A549 (cell line): ENCODE results near the gene CLEC1B. TPM values are rescaled to one million over a fixed set of nuclear protein-coding genes. Genes with fewer than 3 reads are reported as not detected.

Experiments
- ATAC-seq, 2 experiments: fragments of 200-7000 bp in 1 of 2; fragments of >200 bp in 1 of 2; cut with Nextera tagmentation in 1 of 2; cut with Tn5 transposase in 1 of 2; 3 replicates each; pipeline versions ENCODE4 v1.8.0 to v1.9.1; 2018 to 2020; ENCODE audit warnings: mild to moderate bottlenecking in 1 of 2, moderate library complexity in 1 of 2
- CTCF ChIA-PET: fragments of 300-600 bp; sonication (Branson Sonifier 250); formaldehyde crosslinking; extraction: SDS; loops from one replicate; lab custom pipeline; 2021; ENCODE audit warnings: antibody characterized with exemption, inconsistent platforms; lab: Yijun Ruan, JAX
- POLR2A ChIA-PET: fragments of 350-600 bp; formaldehyde crosslinking; extraction: SDS; loops from one replicate; lab custom pipeline; 2021; ENCODE audit warnings: antibody characterized with exemption, inconsistent platforms; lab: Yijun Ruan, JAX
- DNase-seq, 2 experiments: peaks; one replicate each; pipeline versions ENCODE4 v3.0.0 to v3.0.0-alpha.2; 2011 to 2016; ENCODE audit warnings: low read depth in 1 of 2, low spot score in 1 of 2
- FAIRE-seq: peaks from 2 replicates; lab custom pipeline; 2011; peaks lifted over from hg19 to GRCh38; lab: Jason Lieb, UNC
- H3K27ac ChIP-seq, 2 experiments: fragments of >200 bp; sonication (Bioruptor Twin); formaldehyde crosslinking; 3 replicates each; pipeline ENCODE4 v1.5.1; 2016 to 2017
- H3K4me1 ChIP-seq: fragments of >200 bp; sonication (Bioruptor Twin); formaldehyde crosslinking; 3 replicates; pipeline ENCODE4 v1.6.1; 2016
- H3K4me2 ChIP-seq: fragments of >200 bp; sonication (Bioruptor Twin); formaldehyde crosslinking; 3 replicates; pipeline ENCODE4 v1.6.1; 2016
- H3K4me3 ChIP-seq: fragments of >200 bp; sonication (Bioruptor Twin); formaldehyde crosslinking; 3 replicates; pipeline ENCODE4 v1.5.1; 2016
- H3K9me3 ChIP-seq: fragments of >200 bp; sonication (Bioruptor Twin); formaldehyde crosslinking; 3 replicates; pipeline ENCODE4 v1.6.1; 2016
- CHD2 ChIP-seq: fragments of 150-350 bp; IDR thresholded peaks from 2 replicates; pipeline ENCODE4 v1.6.1; 2014; ENCODE audit warnings: low read length; ENCODE audit not compliant: partially characterized antibody
- FOSL2 ChIP-seq, 2 experiments: fragments of 450-650 bp in 1 of 2; fragments of >200 bp in 1 of 2; sonication (Bioruptor Twin) in 1 of 2; formaldehyde crosslinking; IDR thresholded peaks; 2 replicates each; pipeline versions ENCODE4 v1.5.0 to v1.6.1; 2016 to 2020; ENCODE audit warnings: mild to moderate bottlenecking in 1 of 2, moderate library complexity in 1 of 2
- FOXS1 ChIP-seq: fragments of 250-450 bp; sonication (Bioruptor Pico); IDR thresholded peaks from 2 replicates; pipeline ENCODE4 v1.5.0; 2020; ENCODE audit warnings: mild to moderate bottlenecking, moderate library complexity
- GATA3 ChIP-seq: IDR thresholded peaks from 2 replicates; pipeline ENCODE4 v1.6.1; 2012; ENCODE audit warnings: borderline replicate concordance
- HDAC2 ChIP-seq: fragments of 200-600 bp; sonication (generic); IDR thresholded peaks from 2 replicates; pipeline ENCODE4 v1.6.1; 2016
- JUN ChIP-seq, 2 experiments: fragments of >200 bp; sonication (Bioruptor Twin); formaldehyde crosslinking; IDR thresholded peaks; 2 replicates in 1 of 2; 3 replicates in 1 of 2; pipeline ENCODE4 v1.6.1; 2016 to 2017
- KDM5A ChIP-seq: fragments of 200-600 bp; sonication (generic); IDR thresholded peaks from 2 replicates; pipeline ENCODE4 v1.6.1; 2016; ENCODE audit warnings: antibody characterized with exemption, mild to moderate bottlenecking
- MAFK ChIP-seq: fragments of 450-650 bp; IDR thresholded peaks from 2 replicates; pipeline ENCODE4 v1.6.1; 2014; ENCODE audit not compliant: partially characterized antibody
- NFE2L2 ChIP-seq: fragments of 150-350 bp; conservative IDR thresholded peaks from 2 replicates; pipeline ENCODE4 v1.6.1; 2014; ENCODE audit warnings: low read length
- RAD21 ChIP-seq, 2 experiments: fragments of >200 bp in 1 of 2; sonication (Bioruptor Twin) in 1 of 2; formaldehyde crosslinking in 1 of 2; IDR thresholded peaks in 1 of 2; conservative IDR thresholded peaks in 1 of 2; 2 replicates in 1 of 2; 3 replicates in 1 of 2; pipeline ENCODE4 v1.6.1; 2012 to 2018; ENCODE audit warnings: inconsistent platforms in 1 of 2
- RARB ChIP-seq: fragments of 250-450 bp; sonication (Bioruptor Pico); IDR thresholded peaks from 2 replicates; pipeline ENCODE4 v1.8.0; 2021; ENCODE audit warnings: mild to moderate bottlenecking, moderate library complexity
- SMC3 ChIP-seq: fragments of >200 bp; sonication (Bioruptor Twin); formaldehyde crosslinking; IDR thresholded peaks from 3 replicates; pipeline ENCODE4 v1.6.1; 2018; ENCODE audit warnings: inconsistent platforms
- TFCP2L1 ChIP-seq: fragments of 250-450 bp; sonication (Bioruptor Pico); IDR thresholded peaks from 2 replicates; pipeline ENCODE4 v1.5.0; 2021; ENCODE audit warnings: mild to moderate bottlenecking
- TP53 ChIP-seq: fragments of 250-450 bp; sonication (Bioruptor Pico); IDR thresholded peaks from 2 replicates; pipeline ENCODE4 v1.5.0; 2021; ENCODE audit warnings: mild to moderate bottlenecking, moderate library complexity
- ZNF302 ChIP-seq: fragments of 250-450 bp; sonication (Bioruptor Pico); IDR thresholded peaks from 2 replicates; pipeline ENCODE4 v1.9.0; 2021; ENCODE audit warnings: inconsistent platforms, mild to moderate bottlenecking, moderate library complexity
- WGBS: methylation state at CpG from one replicate; pipeline ENCODE4 v1.1.6; 2017; ENCODE audit errors: missing lambda C conversion rate; 5-methylcytosine and 5-hydroxymethylcytosine counted together
- polyA plus RNA-seq, 4 experiments: library from polyadenylated mRNA; depleted of rRNA in 3 of 4; stranded (reverse); fragments of >200 nt; fragmentation: RNase III in 1 of 4; extraction: RNeasy Plus Mini Kit Qiagen cat#74134 plus additional on column Dnase treatment in 1 of 4; gene quantifications; 2 replicates in 3 of 4; 3 replicates in 1 of 4; pipeline ENCODE4 v1.2.3, GENCODE V29; 2011 to 2017
- TF ChIP-seq, protein P1 (sequence below): IDR thresholded peaks from 2 replicates; pipeline ENCODE4 v1.6.1; 2012; ENCODE audit warnings: low read depth, borderline replicate concordance
- TF ChIP-seq, protein P2 (sequence below): IDR thresholded peaks from 2 replicates; pipeline ENCODE4 v1.6.1; 2012
- TF ChIP-seq, protein P3 (sequence below): IDR thresholded peaks from 2 replicates; pipeline ENCODE4 v1.6.1; 2012
- TF ChIP-seq, protein P4 (sequence below): fragments of 250-450 bp; sonication (Bioruptor Pico); IDR thresholded peaks from 2 replicates; pipeline ENCODE4 v1.5.0; 2020; ENCODE audit warnings: low read depth, mild to moderate bottlenecking, moderate library complexity
- TF ChIP-seq, protein P5 (sequence below): fragments of >200 bp; sonication (Bioruptor Twin); formaldehyde crosslinking; IDR thresholded peaks from 3 replicates; pipeline ENCODE4 v1.6.1; 2016
- TF ChIP-seq, protein P6 (sequence below): fragments of 250-450 bp; sonication (Bioruptor Pico); IDR thresholded peaks from 2 replicates; pipeline ENCODE4 v1.5.0; 2021; ENCODE audit warnings: mild to moderate bottlenecking, moderate library complexity, borderline replicate concordance
- TF ChIP-seq, protein P7 (sequence below): fragments of >200 bp; sonication (Bioruptor Twin); formaldehyde crosslinking; IDR thresholded peaks from 3 replicates; pipeline ENCODE4 v1.5.1; 2016

CLEC1B gene
- polyA plus RNA-seq, 2 of the 4 experiments (the other 2 are of a cell fraction) = not detected

DNA sequence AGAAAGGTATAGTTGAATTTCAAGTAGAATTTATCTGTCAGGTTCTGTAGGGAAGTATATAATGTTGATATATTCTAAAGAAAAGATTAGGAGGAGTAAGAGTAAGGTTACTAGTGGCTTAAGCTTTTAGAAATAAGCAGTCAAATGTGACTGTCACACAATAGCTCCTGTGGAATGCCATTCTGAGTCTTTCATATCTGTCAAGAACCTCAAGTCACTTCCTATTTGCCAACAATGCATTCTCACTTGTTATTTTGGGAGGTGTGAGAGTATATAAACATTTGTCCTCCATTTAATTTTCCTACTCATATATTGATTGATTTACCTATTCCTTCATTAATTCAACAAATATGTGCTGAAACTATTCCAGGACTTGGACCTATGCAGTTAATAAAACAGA lies 43.2 kb upstream of the CLEC1B start:
- no peak for FAIRE-seq
- DNase-seq = no peak
- H3K4me2 ChIP-seq = no peak overlapping the region
- ATAC-seq = no peak
- TF ChIP-seq, protein P1, sequence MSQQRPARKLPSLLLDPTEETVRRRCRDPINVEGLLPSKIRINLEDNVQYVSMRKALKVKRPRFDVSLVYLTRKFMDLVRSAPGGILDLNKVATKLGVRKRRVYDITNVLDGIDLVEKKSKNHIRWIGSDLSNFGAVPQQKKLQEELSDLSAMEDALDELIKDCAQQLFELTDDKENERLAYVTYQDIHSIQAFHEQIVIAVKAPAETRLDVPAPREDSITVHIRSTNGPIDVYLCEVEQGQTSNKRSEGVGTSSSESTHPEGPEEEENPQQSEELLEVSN = no peak
- TF ChIP-seq, protein P2, sequence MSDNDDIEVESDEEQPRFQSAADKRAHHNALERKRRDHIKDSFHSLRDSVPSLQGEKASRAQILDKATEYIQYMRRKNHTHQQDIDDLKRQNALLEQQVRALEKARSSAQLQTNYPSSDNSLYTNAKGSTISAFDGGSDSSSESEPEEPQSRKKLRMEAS = no peak
- TF ChIP-seq, protein P3, sequence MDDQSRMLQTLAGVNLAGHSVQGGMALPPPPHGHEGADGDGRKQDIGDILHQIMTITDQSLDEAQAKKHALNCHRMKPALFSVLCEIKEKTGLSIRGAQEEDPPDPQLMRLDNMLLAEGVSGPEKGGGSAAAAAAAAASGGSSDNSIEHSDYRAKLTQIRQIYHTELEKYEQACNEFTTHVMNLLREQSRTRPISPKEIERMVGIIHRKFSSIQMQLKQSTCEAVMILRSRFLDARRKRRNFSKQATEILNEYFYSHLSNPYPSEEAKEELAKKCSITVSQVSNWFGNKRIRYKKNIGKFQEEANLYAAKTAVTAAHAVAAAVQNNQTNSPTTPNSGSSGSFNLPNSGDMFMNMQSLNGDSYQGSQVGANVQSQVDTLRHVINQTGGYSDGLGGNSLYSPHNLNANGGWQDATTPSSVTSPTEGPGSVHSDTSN = no peak
- no peak for TF ChIP-seq FOXS1 (CRISPR knock-in tag)
- TF ChIP-seq, protein P4, sequence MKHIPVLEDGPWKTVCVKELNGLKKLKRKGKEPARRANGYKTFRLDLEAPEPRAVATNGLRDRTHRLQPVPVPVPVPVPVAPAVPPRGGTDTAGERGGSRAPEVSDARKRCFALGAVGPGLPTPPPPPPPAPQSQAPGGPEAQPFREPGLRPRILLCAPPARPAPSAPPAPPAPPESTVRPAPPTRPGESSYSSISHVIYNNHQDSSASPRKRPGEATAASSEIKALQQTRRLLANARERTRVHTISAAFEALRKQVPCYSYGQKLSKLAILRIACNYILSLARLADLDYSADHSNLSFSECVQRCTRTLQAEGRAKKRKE = no peak
- no peak for TF ChIP-seq RARB
- TF ChIP-seq FOSL2 (IDR thresholded peaks at IDR 0.05) = no peak
- no peak for TF ChIP-seq FOSL2 (CRISPR knock-in tag; IDR thresholded peaks at IDR 0.05)
- no peak for TF ChIP-seq ZNF302 (CRISPR knock-in tag)
- TF ChIP-seq GATA3 = no peak
- TF ChIP-seq TFCP2L1 = no peak
- no peak for TF ChIP-seq KDM5A
- TF ChIP-seq, protein P5, sequence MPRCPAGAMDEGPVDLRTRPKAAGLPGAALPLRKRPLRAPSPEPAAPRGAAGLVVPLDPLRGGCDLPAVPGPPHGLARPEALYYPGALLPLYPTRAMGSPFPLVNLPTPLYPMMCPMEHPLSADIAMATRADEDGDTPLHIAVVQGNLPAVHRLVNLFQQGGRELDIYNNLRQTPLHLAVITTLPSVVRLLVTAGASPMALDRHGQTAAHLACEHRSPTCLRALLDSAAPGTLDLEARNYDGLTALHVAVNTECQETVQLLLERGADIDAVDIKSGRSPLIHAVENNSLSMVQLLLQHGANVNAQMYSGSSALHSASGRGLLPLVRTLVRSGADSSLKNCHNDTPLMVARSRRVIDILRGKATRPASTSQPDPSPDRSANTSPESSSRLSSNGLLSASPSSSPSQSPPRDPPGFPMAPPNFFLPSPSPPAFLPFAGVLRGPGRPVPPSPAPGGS = no peak
- no peak for TF ChIP-seq MAFK
- TF ChIP-seq SMC3 = no peak
- TF ChIP-seq HDAC2 = no peak
- no peak for TF ChIP-seq JUN (IDR thresholded peaks at IDR 0.05)
- TF ChIP-seq, protein P6, sequence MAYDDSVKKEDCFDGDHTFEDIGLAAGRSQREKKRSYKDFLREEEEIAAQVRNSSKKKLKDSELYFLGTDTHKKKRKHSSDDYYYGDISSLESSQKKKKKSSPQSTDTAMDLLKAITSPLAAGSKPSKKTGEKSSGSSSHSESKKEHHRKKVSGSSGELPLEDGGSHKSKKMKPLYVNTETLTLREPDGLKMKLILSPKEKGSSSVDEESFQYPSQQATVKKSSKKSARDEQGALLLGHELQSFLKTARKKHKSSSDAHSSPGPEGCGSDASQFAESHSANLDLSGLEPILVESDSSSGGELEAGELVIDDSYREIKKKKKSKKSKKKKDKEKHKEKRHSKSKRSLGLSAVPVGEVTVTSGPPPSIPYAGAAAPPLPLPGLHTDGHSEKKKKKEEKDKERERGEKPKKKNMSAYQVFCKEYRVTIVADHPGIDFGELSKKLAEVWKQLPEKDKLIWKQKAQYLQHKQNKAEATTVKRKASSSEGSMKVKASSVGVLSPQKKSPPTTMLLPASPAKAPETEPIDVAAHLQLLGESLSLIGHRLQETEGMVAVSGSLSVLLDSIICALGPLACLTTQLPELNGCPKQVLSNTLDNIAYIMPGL (CRISPR knock-in tag) = no peak
- CTCF ChIA-PET = interaction anchor here (1.0 to 1.3 kb wide), 2 partner anchors 8 to 32 kb away, joined by 3 to 4 read pairs; no protein-coding TSS in a partner anchor
- no peaks in the 10 kb centered on the region for H3K9me3 ChIP-seq
- no peaks in the 10 kb centered on the region for H3K4me1 ChIP-seq
- H3K4me3 ChIP-seq = no peak overlapping the region
- no peak overlapping the region for H3K27ac ChIP-seq
- POLR2A ChIA-PET = no interaction called here

DNA sequence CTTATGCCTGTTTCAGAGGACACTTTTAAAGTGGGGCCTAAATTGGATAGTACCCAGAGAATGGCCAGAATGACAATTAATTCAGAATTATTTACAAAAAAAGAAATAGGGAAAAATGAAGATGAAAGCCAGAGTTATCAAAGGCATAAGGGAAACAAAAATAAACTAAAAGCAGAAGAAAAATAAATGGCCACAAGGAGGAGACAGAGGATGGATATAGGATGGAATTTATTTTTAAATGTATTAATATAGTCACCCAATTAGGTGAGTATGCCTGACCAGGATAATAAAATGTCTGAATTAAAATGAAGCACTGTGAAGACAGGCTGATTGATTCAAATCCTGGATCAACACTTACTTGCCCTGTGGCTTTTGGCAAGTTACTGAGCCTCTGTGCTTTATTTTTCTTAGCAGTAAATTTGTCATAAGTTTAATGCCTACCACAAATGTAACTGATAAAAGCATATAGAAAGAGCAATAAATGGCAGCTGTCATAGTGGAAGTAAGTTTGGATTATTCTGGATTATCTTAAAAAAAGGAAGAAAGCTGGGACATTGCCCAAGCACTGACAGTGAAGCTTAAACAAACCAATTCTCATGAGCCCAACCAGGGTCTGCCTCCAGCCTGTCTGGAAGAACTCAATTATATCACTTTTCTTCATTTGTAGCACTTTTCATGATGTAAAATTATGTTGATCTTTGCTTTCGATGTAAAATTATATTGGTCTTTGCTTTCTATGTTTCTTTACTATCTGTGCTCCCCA lies 35.0 kb upstream of the CLEC1B start:
- Histone ChIP-seq H3K4me3 (no peak overlapping the region), H3K4me1 (peaks cover 13% of the 10 kb centered on the region; the same call in 2 of the 3 replicates), H3K9me3 (no peaks in the 10 kb centered on the region), H3K27ac (no peak overlapping the region), H3K4me2 (no peak overlapping the region)
- TF ChIP-seq SMC3 (peak; percentile 79), FOXS1 (CRISPR knock-in tag) (no peak), TP53 (no peak), ZNF302 (CRISPR knock-in tag) (no peak), RAD21 (conservative IDR thresholded peaks at IDR 0.05 in 1 of 2, IDR thresholded peaks at IDR 0.05 in 1 of 2) (peak; percentile 78 to 80), CHD2 (no peak), NFE2L2 (no peak)
- TF ChIP-seq, protein P1 = no peak
- TF ChIP-seq, protein P5 = no peak
- TF ChIP-seq, protein P7, sequence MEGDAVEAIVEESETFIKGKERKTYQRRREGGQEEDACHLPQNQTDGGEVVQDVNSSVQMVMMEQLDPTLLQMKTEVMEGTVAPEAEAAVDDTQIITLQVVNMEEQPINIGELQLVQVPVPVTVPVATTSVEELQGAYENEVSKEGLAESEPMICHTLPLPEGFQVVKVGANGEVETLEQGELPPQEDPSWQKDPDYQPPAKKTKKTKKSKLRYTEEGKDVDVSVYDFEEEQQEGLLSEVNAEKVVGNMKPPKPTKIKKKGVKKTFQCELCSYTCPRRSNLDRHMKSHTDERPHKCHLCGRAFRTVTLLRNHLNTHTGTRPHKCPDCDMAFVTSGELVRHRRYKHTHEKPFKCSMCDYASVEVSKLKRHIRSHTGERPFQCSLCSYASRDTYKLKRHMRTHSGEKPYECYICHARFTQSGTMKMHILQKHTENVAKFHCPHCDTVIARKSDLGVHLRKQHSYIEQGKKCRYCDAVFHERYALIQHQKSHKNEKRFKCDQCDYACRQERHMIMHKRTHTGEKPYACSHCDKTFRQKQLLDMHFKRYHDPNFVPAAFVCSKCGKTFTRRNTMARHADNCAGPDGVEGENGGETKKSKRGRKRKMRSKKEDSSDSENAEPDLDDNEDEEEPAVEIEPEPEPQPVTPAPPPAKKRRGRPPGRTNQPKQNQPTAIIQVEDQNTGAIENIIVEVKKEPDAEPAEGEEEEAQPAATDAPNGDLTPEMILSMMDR = peak; percentile 62
- WGBS = 23% methylated on average over 1 of the region's 1 CpG
- no peak for DNase-seq
- ChIA-PET POLR2A (interaction anchor here (0.5 kb wide), 1 partner anchor 162 kb away, joined by 3 read pairs; no protein-coding TSS in a partner anchor), CTCF (interaction anchor here (0.7 to 3.6 kb wide), 8 partner anchors 9 to 155 kb away, joined by 3 to 31 read pairs (median 3); no protein-coding TSS in a partner anchor)
- 0 out of 6 replicates have a peak, but pooled peaks of 1 of the 2 experiments have one; percentile 31 for ATAC-seq
- no peak for FAIRE-seq
